GM15510 (cell line): ENCODE measurements around the gene GCDH.

Experiments used
- POLR2A ChIP-seq: IDR thresholded peaks from 3 replicates; pipeline ENCODE4 v1.6.1; 2011; ENCODE audit warnings: borderline replicate concordance; ENCODE audit not compliant: insufficient read length; ENCODE audit errors: extremely low read depth

Gene GCDH

GRCh38 chr19:12884926-12885748, 5.8 kb upstream of the GCDH start:
- peak; percentile 57 for TF ChIP-seq POLR2A

DNA sequence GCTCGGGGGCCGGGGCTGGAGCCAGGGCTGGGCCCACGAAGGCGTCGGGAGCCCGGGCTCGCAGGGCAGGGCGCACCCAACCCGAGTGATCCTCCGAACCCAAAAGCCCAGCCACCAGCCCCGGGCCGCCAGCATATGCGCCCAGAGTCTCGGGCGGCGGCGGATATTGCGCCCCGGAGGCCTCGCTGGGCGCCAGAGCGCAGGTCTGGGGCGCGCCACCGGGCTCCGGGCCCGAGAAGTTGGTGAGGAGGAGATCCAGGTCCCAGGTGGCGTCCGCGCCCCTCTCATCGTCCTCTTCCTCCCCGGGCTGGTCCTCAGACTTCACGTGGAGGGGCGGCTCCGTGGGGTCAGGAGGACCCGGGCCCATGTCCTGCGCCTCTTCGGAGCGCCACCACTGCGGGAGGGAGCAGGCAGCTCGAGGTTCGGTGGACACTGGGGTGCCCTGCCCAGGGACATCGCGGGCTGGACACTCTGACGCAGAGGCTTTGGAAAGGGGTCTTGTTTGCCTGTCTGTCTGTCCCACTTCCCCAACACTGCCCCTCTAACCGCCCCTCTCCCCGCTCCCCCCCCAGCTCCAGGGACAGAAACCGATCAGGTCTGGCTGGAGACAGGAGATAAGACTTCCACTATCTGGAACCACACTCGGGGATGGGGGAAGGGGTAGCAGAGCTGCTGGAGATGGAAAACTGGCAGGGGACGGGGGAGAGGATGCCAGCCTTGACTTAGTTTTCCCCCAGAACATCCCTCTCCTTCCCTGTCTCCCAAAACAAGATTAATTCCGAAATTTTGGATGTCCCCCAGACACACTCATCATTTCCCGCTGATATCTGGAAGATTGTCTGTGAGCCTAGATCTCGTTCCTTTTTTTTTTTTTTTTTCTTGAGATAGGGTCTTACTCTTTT, 5.0 kb upstream of the GCDH start:
- TF ChIP-seq POLR2A = no peak

GRCh38 chr19:12886651-12886968, 4.3 kb upstream of the GCDH start:
- no peak for TF ChIP-seq POLR2A

DNA sequence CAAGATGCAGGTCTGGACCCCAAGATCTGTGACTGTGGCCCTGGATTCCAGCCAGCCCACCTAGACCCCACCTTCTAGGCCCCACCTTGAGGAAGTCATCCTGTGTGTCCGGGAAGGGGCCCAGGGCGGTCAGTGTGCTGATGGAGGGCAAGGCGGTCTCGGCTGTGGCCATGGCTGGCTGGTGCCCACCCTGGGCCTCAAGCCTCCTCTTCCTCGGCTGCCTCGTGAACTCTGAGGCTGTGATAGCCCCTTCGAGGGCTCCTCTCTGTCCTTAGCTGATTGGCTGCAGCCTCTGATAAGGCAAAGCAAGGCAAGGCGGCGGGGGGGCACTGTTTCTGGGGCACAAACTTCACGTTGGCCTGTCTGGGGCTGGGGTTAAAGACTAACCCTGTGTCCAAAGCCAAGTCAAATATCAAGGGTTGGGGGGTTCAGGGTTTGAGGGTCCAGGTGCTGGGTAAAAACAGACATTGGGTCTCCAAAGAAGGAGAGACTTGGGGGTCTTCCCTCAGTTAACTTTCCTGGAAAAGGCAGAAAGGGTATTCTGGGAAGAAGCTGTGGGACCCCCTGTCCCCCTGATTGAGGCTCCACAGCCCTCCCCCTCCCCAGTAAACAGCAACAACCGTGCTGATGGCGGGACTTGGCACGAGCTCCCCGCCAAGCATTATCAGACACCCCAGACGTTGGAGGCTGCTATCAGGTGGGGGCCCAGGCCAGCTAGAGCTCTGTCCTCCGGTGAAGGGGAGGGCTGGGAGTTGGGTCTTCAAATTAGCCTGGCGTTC, 3.8 kb upstream of the GCDH start, which contains the start of gene KLF1:
Gene KLF1 (minus strand): TSS at position 233 of the 779 bp plus-strand sequence. CDS start 61 bp downstream, at position 172.
- TF ChIP-seq POLR2A = no peak

GRCh38 chr19:12888006-12888603, 2.9 kb upstream of the GCDH start:
- TF ChIP-seq POLR2A = no peak

DNA sequence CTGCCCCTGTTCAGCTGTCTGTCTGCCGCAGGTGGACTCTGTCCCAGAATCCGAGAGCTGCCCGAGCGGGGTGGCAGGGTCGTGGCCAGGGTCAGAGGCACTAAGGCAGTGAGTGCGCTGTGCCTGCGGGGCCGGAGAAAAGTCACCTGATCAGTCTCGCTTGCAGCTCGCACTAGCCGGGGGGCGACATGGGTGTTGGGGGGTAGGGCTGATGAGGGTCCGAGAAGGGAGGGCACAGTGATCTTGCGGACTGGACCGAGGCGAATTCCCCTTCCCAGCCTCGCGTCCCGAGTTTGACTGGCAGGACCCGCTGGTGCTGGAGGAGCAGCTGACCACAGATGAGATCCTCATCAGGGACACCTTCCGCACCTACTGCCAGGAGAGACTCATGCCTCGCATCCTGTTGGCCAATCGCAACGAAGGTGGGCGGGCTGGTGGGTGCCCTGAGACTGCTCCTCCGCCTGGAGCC, 627 bp downstream of the GCDH start:
- TF ChIP-seq POLR2A = no peak

GRCh38 chr19:12893582-12893981, 2.6 kb downstream of the GCDH start:
- no peak for TF ChIP-seq POLR2A

DNA sequence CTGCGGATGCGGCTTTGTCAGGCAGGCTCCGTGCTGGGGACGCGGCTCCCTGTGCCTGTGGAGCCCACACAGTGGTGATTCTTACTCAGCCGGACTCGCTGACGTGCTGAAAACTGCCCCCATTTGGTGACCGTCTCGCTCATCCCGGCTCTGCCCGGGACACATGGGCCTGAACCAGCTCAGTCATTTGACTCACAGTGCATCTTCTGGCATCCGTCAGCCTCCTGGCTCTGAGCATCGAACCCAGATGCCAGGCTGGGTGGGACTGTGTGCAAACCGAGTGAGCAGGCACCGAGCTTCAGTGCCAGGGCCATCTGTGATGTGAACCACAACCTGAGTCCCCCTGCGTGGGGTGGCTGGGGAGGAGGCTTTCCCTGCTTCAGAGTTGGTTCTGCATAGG, 5.5 kb downstream of the GCDH start:
- TF ChIP-seq POLR2A = no peak

DNA sequence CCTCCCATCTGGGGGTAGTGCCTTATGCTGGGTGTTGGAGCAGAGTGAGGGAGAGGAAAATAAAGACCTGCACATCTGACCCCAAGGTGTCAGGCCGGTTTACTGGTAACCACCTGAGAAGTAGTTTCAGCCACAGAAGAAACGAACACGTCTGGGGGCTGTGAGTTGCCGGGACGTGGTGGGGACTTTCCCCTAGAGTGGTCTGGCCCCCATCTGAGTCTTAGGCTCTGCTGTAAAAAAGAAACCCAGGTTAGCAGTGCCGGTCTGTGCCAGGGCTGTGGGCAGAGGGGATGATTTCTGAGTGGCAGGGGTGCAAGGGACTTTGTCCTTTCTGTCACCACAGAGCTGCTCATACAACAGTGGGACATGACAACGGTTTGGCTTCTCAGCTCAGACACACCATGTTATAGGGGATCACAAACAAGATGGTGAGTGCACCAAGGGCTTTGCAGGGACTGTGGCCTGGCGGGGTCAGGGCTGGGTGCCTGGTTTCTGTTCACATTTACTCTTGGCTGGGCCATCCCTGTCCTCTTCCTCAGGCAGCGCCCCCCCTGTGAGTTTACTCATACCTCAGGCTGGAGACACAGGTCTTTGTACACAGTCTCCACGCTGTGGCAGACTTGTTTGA, 9.0 kb downstream of the GCDH start:
- no peak for TF ChIP-seq POLR2A

DNA sequence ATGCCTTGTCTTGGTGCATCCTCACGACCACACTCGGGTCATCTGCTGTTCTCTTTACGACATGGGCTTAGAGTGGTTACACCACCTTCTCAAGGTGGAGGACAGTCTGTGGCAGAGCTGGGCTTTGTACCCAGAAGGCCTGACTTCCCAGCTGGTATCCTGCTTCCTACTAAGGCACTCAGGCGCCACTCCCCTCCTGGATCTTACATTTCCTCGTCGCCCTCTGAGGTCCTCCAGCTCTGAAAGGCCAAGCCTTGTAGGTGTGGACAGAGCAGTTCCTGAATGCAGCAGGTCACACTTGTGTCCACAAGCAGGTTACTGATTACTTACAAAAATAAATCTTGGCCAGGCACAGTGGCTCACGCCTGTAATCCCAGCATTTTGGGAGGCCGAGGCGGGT, 16.2 kb downstream of the GCDH start:
- no peak for TF ChIP-seq POLR2A

DNA sequence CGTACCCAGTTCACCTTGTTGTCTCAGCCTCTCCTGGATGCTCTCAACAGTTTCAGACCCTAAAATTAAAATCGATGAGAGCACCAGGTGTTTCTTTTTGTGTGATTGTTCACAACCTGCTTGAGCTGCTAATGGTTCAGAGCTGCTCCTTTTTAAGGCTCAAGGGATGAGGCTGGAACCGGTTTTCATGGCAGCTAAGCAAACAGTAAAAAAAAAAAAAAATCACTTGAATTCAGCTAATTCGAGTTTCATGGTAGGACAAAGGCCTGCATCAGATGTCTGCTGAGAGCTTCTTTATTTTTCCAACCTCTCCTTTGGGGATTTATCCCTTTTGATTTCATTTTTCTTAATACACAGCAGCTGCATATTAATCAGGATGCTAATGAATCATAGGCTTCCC, 21.6 kb downstream of the GCDH start:
- TF ChIP-seq POLR2A = no peak

- no peak for TF ChIP-seq POLR2A
These were observed 22.1 kb downstream of the GCDH start for GRCh38 chr19:12913011-12913561.

- TF ChIP-seq POLR2A = no peak
These were observed 23.1 kb downstream of the GCDH start for GRCh38 chr19:12913851-12914690.
